AG09309 (cell line): ENCODE results near the gene VAV2.

Experiments used
- DNase-seq: peaks from one replicate; pipeline ENCODE4 v3.0.0-alpha.2; 2010; ENCODE audit warnings: low read depth
- H3K4me3 ChIP-seq: 2 replicates; pipeline ENCODE4 v1.5.1; 2011; ENCODE audit warnings: mild to moderate bottlenecking, low read depth, low read length, moderate library complexity; ENCODE audit not compliant: control insufficient read depth
- TF ChIP-seq, protein P1 (sequence below): IDR thresholded peaks from 2 replicates; pipeline ENCODE4 v1.5.1; 2011; ENCODE audit warnings: mild to moderate bottlenecking, low read depth, low read length, inconsistent platforms; ENCODE audit not compliant: insufficient read depth, control insufficient read depth; ENCODE audit errors: missing control alignments

The VAV2 gene

DNA sequence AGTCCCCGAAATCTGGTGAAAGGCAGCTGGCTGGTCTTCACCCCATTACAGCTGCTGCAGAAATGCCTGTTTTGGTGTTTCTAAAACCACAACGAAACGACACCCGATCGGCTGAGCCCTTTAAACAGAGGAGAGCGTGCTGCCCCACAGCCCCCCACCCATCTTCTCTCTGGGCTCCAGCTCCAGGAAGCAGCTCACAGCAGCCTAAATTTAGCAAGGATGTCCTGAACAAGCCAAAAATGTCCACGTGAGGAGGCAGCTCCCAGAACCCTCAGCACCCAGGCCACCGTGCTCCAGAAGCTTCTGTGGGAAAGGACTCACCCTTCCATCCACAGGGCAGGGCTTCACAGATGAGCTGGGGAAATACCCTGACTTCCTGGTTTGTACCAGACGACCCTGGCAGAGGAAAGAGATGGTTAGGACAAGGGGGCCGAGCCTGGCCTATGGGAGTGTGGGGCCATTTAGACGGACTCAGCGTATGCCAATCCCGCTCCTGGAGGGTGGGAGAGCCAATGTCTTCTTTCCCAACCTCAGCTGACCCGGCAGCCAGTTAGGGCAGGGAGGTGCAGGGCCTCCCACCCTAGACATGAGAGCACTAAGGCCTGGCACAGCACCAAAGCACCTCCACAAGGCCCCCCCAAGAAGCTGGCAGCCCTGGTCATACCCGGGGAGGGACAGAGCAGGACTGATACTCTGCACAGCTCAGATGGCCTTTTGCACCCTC lies 214.9 kb downstream of the VAV2 start:
- DNase-seq = no peak
- TF ChIP-seq, protein P1, sequence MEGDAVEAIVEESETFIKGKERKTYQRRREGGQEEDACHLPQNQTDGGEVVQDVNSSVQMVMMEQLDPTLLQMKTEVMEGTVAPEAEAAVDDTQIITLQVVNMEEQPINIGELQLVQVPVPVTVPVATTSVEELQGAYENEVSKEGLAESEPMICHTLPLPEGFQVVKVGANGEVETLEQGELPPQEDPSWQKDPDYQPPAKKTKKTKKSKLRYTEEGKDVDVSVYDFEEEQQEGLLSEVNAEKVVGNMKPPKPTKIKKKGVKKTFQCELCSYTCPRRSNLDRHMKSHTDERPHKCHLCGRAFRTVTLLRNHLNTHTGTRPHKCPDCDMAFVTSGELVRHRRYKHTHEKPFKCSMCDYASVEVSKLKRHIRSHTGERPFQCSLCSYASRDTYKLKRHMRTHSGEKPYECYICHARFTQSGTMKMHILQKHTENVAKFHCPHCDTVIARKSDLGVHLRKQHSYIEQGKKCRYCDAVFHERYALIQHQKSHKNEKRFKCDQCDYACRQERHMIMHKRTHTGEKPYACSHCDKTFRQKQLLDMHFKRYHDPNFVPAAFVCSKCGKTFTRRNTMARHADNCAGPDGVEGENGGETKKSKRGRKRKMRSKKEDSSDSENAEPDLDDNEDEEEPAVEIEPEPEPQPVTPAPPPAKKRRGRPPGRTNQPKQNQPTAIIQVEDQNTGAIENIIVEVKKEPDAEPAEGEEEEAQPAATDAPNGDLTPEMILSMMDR = no peak
- no peak overlapping the region for H3K4me3 ChIP-seq

DNA sequence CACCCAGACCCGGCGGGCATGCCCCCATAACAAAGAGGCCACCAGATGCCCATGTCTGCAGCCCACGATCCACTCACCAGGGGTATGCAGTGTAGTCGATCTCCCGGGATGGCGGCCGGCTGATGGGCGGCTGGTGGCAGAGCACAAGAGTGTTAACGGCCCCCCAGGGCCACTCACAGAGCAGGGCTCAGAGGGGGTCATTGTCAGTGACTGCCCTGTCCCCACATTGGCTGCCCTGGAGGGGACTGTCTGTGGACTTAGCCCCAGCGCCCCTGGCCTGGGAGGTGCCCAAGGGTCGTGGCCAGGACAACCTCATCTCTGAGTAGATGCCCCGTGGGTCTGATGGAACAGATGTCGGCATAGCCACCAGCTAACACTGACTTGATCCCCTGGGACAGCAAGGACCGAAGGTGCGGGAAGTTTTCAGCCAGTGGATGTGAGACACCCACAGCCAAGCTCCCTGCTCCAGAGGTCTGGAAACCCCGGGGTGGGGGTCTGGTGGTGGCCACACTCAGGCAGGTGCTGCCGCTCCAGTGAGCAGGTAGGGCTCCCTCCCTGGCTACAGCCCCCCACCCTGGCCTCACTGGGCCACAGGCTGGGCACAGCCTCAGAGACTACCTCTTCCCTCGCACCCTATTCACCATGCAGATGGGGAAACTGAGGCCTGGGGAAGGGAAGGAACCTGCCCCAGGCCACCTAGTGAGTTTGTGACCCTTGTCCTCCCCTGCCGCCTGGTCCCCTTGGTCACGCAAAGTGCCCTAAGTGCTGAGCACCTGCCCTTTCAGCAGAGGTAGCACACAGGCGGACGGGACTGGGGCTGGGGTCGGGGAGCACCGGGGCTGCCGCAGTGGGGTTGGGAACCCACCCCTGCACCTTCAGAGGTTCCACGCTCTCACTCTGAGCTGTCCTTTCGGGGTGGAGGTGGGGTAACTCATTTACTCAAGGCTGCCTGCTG lies 215.9 kb downstream of the VAV2 start:
- TF ChIP-seq, protein P1 = no peak

DNA sequence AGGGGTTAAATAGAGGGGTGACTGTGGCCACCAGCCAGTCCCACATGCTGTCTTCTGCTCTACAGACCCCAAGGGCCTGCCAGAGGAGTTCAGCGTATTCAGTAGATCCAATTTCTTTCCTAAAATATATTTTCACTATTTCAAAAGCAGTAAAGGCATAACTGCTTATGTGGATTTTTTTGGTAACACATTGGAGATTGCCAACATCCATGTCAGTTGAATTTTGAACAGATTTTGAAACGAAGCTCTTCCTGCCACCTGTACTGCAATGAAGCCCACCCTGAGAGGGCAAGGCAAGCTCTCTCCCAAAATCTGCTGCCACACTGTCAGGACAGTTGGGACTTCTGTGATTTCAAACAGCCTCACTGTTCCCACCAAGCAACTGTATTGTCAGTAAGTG lies 216.8 kb downstream of the VAV2 start:
- TF ChIP-seq, protein P1 = no peak
- no peak overlapping the region for H3K4me3 ChIP-seq
- no peak for DNase-seq

More for the DNA sequence above, 215.9 kb downstream of the VAV2 start:
- no peak for DNase-seq
- no peak overlapping the region for H3K4me3 ChIP-seq

DNA sequence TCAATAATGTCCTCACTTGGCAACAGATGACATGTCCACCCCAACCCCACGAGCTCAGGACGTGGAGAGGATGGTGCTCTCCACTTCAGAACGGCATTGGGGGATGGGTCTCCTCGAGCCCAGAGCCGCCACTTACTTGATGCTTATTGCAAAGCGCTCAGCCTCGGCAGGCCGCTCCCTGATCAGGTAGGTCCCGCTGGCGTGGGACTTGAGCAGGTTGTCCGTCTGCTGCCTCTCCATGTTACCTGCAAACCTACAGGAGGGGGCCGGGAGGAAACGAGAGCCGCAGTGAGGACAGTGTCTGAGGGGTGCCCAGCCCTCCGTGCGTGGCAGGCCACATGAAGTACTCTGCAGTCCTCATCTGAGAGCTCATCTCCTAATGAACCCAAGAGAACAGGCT lies 217.3 kb downstream of the VAV2 start:
- no peak for DNase-seq
- no peak overlapping the region for H3K4me3 ChIP-seq
- TF ChIP-seq, protein P1 = no peak

DNA sequence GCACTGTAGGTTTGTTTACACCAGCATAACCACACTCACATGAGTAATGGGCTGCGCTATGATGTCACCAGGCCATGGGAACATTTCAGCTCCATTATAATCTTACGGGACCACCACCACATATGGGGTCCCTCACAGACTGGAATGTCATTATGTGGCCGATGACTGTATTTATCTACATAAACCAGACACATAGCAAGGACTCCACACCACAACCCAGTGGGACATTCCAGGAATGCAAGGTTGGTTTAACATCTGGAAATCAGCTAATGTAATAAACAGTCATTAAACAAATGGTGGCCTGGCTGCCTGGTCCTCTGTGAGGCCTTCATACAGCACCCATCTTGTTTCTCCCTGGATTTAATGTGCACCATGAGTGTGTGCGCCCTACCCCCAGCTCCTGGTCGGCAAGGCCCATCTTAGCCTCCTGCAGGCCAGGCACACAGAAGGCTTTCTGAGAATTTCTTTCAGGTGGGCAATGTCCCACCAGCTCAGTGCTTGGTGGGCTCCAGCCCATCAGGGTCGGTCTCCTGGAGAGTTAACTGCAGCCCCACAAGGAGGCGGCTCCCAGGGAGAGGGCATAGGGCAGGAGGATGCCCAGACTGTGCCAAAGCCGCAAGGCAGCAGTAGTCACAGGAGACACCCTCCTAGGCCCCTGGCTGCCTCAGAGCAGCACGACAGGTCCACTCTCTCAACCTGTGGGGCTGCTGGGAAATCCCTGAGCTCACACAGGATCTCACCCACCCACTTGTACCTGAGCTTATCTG lies 218.1 kb downstream of the VAV2 start:
- H3K4me3 ChIP-seq = no peak overlapping the region
- TF ChIP-seq, protein P1 = no peak
- no peak for DNase-seq

DNA sequence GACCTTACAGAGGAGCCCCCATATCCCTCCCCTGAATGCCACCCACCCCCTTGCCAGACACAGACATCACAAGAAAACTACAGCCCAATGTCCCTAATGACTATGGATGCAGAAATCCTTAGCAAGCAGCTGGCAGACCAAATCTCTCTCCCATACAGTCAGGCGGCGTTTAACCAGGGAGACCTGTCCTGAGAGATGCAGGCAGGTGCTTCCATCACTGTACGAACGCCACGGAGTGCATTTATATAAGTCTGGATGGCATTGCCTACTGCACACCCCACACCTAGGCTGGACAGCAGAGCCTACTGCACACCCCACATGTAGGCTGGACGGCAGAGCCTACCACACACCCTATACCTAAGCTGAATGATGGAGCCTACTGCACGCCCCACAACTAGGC lies 219.5 kb downstream of the VAV2 start:
- TF ChIP-seq, protein P1 = no peak
- DNase-seq = no peak
- no peak overlapping the region for H3K4me3 ChIP-seq
